Measurements from ENCODE around the gene ZNF778.

ZNF778 gene

DNA sequence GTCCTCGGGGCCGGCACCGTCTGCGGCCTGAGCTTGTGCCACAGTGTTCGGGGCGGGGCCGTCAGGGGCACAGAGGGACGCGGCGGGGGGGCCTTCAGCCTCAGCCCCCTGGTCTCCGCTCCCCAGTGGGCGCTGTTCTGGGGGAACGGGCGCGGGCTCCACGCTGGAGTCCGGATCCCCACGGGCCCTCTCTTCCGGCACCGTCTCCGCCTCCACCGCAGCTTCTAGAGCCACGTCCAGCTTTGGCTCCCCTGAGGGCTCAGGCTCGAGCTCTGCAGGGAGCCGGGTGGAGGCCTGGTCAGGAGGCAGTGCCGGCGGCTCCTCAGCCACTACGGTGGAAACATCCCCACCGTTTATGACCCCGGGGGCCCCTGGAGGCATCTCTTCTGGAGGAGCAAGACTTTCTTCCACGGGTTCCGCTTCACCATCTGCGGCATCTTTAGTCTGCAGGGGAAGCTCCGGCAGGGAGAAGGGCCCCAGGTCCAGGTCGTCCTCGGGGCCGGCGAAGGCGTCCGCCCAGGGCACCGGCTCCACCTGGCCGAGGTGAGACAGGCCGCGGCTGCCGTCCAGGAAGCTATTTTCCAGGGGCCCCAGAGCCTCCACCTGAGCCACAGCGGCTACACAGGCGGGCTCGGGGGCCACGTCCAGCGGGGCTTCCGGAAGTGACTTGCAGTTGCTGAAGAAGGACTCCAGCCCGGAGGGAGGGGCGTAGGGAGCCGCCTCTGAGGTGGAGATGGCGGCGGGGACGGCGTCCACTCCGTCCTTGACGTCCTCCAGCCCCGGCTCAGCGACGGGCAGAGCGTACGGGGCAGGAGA lies 62.4 kb downstream of the ZNF778 start:
- no peak for DNase-seq

DNA sequence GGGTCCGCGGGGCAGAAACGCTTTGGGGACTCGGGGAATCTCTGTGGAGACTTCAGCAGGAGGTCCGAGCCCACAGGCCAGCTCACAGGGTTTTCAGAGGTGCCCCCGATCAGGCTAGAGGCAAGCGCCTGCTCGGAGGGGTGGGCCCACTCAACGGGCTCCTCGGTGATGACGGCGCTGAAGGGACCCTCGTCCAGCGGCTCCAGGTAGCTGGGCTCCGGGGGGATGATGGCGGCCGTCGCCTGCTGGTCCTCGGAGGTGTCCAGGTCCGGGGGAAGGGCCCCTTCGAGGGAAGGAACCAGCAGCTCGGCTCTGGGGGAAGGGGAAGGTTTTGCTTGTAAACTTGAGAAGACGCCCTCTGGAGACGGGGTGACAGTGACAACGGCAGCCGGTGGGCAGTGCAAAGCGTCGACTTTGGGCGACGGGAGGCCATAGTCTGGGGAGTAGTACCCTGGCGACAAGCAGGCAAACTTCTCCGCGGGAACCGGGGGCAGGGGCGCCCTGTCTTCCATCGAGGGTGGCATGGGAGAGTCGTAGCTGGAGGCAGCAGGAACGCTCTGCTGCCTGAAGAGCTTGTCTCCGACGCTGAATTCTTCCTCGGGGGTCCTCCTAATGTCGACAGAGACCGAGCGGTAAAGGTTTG lies 63.2 kb downstream of the ZNF778 start:
- DNase-seq = no peak

DNA sequence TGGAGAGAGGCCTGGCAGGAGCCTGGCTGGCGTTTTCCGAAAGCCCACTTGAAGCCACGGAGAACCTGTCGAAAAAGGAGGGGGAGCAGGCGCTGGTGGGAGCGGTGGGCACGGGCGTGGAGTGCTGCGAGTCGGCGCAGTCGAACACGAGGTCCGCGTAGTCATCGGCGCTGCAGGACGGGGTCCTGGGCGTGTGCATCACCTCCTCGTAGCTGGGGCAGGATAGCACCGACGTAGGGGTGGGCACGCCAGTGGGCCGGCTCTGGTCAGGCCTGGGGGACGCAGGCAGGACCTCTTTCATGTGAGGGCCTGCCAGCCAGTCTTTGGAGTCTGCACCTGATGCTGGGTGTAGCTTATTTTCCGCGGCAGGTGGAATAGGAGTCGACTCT lies 63.7 kb downstream of the ZNF778 start:
- no peak for DNase-seq

DNA sequence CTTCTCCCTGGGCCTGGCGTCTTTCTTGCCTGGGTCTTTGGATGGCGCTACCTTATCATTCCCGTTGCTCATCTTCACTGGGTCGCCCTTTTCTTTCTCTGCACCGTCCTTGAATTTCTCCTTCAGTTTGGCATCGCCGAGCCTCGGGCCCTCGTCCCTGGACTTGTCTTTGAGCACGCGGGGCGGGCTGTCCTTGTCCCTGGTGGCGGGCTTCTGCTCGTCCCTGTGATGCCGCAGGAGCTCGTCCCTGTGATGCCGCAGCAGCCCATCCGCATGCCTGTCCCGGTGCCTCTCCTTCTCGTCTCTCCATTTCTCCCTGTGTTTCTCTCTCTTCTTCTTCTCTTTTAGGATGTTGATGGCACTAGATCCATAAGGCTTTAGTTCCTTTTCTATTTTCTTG lies 64.3 kb downstream of the ZNF778 start:
- DNase-seq = no peak

DNA sequence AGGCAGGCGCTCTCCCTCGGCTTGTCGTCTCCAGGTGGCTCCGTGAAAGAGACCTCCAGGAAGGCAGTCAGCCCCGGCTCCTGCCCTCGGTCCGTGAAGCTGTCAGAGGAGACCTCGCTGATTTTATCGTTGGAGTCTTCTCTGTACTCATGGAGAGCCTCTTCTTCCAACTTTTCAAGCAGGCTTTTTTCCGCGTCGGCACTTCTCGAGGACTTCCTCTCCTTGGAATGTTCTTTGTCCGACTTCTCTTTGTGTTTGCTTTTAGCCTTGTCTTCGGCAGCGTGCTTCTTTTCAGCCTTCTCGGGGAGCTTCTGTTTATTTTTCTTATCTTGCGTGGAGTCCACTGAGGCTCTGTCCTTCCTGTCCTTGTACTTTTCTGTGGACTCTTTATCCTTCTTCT lies 65.0 kb downstream of the ZNF778 start:
- DNase-seq = no peak

DNA sequence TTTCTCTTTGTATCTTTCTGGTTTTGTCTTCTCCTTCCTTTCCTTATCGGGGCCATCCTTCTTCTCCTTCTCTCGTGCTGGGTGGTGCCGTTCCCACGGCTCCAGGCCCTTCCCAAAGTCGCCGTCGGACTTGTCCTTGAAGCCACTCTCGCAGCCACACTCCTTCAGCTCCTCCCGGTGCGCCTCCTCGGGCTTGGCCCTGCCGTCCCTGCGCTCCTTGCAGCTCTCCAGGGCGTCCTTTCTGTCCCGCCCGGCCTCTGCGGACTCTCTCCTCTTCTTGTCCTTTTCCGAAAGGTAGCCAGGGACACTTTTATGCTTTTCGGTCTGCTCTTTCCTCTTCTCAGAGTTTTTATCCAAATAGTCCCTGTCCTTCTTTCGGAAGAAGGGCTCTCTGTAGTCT lies 65.9 kb downstream of the ZNF778 start:
- DNase-seq = no peak

DNA sequence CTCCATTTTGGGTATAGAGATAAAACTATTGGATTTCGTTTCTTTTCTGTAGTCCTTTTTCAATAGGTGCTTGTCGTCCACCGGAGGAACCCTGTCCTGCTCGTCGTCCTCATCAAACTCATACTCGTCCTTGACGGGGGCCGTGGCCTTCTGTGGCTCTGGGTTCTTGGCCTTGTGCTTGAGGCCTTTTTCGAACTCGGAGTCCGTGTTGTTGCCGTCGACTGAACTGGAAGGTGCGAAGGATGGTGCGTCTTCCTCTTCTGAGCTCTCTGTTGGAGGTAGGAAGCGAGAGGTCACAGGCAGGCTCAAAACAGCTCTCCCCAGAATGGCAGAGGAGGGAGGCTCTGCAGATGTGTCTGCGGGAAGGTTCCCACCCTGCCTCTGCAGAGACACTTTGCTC lies 67.9 kb downstream of the ZNF778 start:
- DNase-seq = no peak

DNA sequence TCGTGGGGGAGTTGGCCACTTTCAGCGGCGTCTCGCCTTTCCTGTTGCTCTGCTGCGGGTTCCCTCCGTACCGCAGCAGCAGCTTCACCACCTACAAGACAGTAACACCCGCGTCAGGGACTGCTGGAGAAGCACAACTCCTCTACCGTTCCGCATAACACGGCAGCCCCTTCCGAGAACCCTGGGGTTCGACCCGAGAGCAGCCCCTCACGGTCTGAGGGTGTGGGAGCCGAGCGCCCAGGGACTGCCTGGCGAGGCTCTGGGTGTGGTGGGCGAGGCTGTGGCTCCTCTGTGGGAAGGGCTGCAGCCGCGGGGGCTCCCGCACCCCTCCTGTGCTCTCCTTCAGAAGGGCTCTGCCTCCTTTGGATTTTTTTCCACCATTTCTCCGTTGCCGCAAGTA lies 68.6 kb downstream of the ZNF778 start:
- DNase-seq = no peak

All from NCI-H1105 (cell line).